ENCODE results near the gene YJEFN3.

The YJEFN3 gene

DNA sequence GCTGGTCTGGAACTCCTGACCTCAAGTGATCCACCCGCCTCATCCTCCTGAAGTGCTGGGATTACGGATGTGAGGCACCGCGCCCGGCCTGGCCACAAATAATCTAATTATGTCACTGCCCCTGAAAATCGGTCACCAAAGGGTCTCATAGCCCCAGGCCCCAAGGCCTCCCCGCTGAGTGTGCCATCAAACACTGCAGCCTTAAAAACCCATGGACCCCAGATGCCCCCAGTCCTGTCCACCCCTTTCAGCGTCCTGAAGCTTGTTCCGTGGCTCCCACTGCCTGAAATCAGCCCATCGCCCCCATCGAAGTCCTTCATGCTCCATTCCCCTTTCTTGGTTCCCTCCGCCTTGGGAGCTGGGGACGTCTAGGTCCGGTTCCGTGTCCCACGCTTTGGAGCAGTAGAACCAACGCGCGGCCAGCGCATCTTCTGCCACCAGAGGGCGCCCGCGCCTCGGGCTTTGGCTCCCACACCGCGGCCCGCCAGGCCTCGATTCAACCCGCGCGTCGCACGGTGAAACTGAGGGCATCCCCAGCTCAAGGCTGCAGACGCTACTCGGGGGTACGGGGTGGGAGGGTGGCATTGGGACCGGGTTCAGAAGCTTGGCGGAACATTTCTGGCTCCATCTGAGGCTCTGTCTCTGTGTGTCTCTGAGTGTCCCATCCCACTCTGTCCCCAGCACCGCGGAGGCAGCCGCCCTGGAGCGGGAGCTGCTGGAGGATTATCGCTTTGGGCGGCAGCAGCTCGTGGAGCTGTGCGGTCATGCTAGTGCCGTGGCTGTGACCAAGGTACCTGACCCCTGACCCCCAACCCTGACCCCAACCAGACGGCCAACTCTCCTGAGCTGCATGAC, 3.5 kb downstream of the YJEFN3 start:
- Histone ChIP-seq H3K9me3 (replicated peaks in 1 of 11) (no peaks in the 10 kb centered on the region), H3K9ac (peak overlapping the region in 3 of 11 experiments; percentile 17 to 46 (median 18); a peak in 3 of 22 replicates), H3K4me3 (no peak overlapping the region), H4K20me1 (peaks cover 0 to 68% (median 12%) of the 10 kb centered on the region in 11 experiments; a peak in 14 of 22 replicates), H3K27me3 (peaks cover 1 to 11% (median 3%) of the 10 kb centered on the region in 11 experiments), H3K27ac (no peak overlapping the region; a peak in 2 of 22 replicates), H3K4me1 (peaks cover 34 to 52% (median 43%) of the 10 kb centered on the region in 10 experiments), H3K4me2 (peak overlapping the region; percentile 47 to 71 (median 61)), H3K36me3 (peaks cover 13 to 42% (median 24%) of the 10 kb centered on the region in 11 experiments; a peak in 20 of 22 replicates)
- TF ChIP-seq Cebpa-rat (IDR thresholded peaks at IDR 0.05), result no peak

DNA sequence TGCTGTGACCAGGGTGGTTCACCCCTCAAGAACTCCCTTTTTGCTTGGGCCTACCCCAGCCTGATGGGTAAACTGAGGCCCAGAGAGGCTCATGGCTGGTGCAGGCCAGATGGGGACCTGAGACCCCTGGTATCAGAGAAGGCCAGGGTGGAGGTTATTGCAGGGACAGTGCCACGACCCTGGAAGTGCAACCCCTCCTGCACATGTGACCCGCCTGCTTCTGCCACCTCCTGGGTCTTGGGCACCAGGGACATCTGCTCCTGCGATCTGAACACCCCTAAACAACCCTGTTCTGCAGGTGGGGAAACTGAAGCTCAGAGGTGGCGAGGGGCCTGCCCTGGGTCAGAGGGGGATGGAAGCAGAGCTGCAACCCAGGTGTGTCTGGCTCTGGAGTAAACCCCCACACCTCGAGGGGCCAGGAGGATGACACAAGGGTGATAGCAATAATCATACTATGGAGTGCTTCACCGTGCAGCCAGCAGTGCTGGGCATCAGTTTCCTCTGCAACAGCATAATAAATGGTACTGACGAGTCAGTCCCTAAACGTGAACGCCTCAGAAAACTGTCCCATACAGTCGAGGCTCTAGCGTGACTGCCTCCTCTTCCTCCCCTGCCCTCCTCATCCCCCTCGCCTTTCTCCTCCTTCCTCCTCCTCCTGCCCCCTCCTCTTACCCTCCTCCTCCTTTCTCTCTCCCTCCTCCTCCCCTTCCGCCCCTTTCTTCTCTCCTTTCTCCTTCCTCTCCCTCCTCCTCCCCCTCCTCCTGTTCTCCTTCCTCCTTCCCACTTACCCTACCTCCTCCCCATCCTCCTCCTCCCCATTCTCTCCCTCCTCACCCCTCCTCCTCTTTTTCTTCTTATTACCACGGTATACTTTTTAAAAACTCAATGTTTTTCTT, 4.3 kb downstream of the YJEFN3 start:
- Histone ChIP-seq H3K36me3 (peaks cover 8 to 34% (median 15%) of the 10 kb centered on the region in 11 experiments; a peak in 20 of 22 replicates), H3K27ac (peak overlapping the region in 1 of 11 experiments; percentile 10; a peak in 2 of 22 replicates), H3K27me3 (peaks cover 10 to 19% (median 12%) of the 10 kb centered on the region in 11 experiments), H4K20me1 (peaks cover 0 to 68% (median 7%) of the 10 kb centered on the region in 11 experiments; a peak in 12 of 22 replicates), H3K9me3 (replicated peaks in 1 of 11) (no peaks in the 10 kb centered on the region), H3K9ac (peak overlapping the region in 2 of 11 experiments; percentile 18 to 30; a peak in 4 of 22 replicates), H3K4me1 (peaks cover 30 to 49% (median 40%) of the 10 kb centered on the region in 10 experiments), H3K4me2 (peak overlapping the region; percentile 47 to 71 (median 61)), H3K4me3 (no peak overlapping the region)
- TF ChIP-seq Cebpa-rat (IDR thresholded peaks at IDR 0.05), result no peak

DNA sequence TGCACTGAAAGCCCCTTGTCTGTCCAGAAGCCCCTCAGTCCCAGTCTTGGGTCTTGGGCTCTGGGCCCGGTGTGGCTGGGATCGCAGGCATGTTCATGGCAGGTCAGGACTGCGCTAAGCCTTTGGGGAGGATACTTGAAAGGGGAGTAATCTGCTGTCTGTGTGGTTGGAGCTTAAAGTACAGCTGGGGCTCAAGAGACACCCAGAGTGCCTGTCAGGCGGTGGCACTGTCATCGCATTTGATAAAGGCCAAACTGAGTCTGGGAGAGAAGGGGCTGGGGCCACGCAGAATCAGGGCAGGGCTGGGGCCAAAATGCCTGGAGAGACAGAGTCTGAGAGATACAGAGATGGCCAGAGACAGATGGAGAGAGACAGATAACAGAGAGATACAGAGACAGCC, 5.1 kb downstream of the YJEFN3 start:
- Histone ChIP-seq H3K9ac (peak overlapping the region in 2 of 11 experiments; percentile 18 to 20; a peak in 1 of 22 replicates), H3K27ac (peak overlapping the region in 2 of 11 experiments; percentile 10 to 13; a peak in 2 of 22 replicates), H3K27me3 (peaks cover 18 to 27% (median 20%) of the 10 kb centered on the region in 11 experiments), H4K20me1 (peaks cover 0 to 66% (median 9%) of the 10 kb centered on the region in 11 experiments; a peak in 11 of 22 replicates), H3K9me3 (replicated peaks in 1 of 11) (no peaks in the 10 kb centered on the region), H3K4me2 (peak overlapping the region in 7 of 11 experiments; percentile 47 to 71 (median 60); a peak in 10 of 22 replicates), H3K4me1 (peaks cover 33 to 56% (median 45%) of the 10 kb centered on the region in 10 experiments), H3K4me3 (no peak overlapping the region), H3K36me3 (peaks cover 3 to 26% (median 10%) of the 10 kb centered on the region in 11 experiments; a peak in 15 of 22 replicates)
- no peak for TF ChIP-seq Cebpa-rat (IDR thresholded peaks at IDR 0.05)

DNA sequence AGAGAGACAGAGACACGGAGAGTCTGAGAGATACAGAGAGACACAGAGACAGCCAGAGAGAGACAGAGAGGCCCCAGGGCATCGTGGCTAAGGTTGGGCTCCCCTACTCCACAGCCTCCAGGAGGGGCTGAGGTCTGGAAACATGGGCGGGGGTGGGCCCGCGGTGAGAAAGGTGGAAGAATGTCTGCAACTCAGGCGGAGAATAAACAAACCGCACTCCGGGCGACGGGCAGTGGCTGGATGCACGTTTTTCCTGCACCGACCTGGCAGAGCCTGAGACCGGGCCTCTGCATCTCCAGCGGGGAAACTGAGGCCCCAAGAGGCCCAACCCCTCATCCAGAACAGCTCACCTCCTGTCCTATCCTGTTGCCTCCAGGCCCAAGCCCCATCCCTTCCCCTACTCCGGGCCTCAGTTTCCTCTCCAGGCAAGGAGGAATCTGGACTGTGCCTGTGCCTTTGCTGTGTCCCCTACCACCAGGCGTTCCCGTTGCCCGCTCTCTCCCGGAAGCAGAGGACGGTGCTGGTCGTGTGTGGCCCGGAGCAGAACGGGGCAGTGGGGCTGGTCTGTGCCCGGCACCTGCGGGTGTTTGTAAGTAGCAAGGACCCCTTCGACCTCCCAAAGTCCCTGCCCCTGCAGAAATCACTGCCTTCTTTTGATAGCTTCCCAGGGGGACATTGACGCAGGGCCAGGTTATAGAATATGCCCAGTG, 6.0 kb downstream of the YJEFN3 start:
- no peaks in the 10 kb centered on the region for H3K9me3 ChIP-seq (replicated peaks in 1 of 11)
- H3K27ac ChIP-seq, result no peak overlapping the region
- H4K20me1 ChIP-seq, result peaks cover 0 to 57% (median 9%) of the 10 kb centered on the region in 11 experiments; a peak in 11 of 22 replicates
- peaks cover 0 to 17% (median 6%) of the 10 kb centered on the region in 11 experiments; a peak in 10 of 22 replicates for H3K36me3 ChIP-seq
- no peak for TF ChIP-seq Cebpa-rat (IDR thresholded peaks at IDR 0.05)
- H3K9ac ChIP-seq, result no peak overlapping the region
- no peak overlapping the region for H3K4me3 ChIP-seq
- H3K27me3 ChIP-seq, result peaks cover 22 to 36% (median 28%) of the 10 kb centered on the region in 11 experiments
- H3K4me1 ChIP-seq, result peaks cover 33 to 50% (median 42%) of the 10 kb centered on the region in 10 experiments
- H3K4me2 ChIP-seq, result no peak overlapping the region

DNA sequence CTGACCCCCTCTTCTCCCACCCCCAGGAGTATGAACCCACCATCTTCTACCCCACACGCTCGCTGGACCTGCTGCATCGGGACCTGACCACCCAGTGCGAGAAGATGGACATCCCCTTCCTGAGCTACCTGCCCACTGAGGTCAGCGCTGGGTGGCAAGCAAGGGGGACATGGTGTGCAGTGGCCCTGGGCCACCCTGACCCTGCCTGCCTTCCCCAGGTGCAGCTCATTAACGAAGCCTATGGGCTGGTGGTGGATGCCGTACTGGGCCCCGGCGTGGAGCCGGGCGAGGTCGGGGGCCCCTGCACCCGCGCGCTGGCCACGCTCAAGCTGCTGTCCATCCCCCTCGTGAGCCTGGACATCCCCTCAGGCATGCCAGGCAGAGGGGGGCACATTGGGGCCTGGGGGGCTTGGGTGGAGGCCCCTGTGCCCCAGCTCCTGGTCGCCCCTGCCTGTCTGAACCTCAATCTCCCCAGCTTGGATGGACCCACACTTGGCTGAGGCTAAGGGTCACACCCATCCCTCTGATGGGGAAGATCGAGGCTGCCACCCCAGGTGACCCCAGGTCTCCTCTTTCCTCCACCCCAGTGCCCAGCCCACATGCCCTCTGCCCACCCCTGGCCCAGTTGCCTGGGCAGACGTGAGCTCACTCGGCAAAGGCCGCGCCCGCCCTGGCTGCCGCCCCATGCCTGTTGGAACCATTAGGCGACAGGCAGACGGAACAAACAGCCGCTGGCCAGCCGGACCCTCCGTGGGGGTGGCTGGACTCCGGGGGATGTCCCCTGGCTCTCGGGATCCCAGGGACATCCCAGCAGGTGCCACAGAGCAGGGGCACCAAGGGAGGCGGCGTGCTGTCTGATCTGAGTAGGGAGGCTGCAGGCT, 6.8 kb downstream of the YJEFN3 start:
- no peak for TF ChIP-seq Cebpa-rat (IDR thresholded peaks at IDR 0.05)
- Histone ChIP-seq H3K9ac (no peak overlapping the region), H3K36me3 (peaks cover 0 to 14% (median 6%) of the 10 kb centered on the region in 11 experiments; a peak in 10 of 22 replicates), H3K4me1 (peaks cover 28 to 42% (median 36%) of the 10 kb centered on the region in 10 experiments), H4K20me1 (peaks cover 0 to 54% (median 7%) of the 10 kb centered on the region in 11 experiments; a peak in 10 of 22 replicates), H3K27me3 (peaks cover 22 to 42% (median 33%) of the 10 kb centered on the region in 11 experiments), H3K4me3 (no peak overlapping the region), H3K4me2 (no peak overlapping the region), H3K27ac (no peak overlapping the region), H3K9me3 (replicated peaks in 1 of 11) (peaks cover 0 to 4% (median 0%) of the 10 kb centered on the region in 11 experiments; a peak in 1 of 22 replicates)

DNA sequence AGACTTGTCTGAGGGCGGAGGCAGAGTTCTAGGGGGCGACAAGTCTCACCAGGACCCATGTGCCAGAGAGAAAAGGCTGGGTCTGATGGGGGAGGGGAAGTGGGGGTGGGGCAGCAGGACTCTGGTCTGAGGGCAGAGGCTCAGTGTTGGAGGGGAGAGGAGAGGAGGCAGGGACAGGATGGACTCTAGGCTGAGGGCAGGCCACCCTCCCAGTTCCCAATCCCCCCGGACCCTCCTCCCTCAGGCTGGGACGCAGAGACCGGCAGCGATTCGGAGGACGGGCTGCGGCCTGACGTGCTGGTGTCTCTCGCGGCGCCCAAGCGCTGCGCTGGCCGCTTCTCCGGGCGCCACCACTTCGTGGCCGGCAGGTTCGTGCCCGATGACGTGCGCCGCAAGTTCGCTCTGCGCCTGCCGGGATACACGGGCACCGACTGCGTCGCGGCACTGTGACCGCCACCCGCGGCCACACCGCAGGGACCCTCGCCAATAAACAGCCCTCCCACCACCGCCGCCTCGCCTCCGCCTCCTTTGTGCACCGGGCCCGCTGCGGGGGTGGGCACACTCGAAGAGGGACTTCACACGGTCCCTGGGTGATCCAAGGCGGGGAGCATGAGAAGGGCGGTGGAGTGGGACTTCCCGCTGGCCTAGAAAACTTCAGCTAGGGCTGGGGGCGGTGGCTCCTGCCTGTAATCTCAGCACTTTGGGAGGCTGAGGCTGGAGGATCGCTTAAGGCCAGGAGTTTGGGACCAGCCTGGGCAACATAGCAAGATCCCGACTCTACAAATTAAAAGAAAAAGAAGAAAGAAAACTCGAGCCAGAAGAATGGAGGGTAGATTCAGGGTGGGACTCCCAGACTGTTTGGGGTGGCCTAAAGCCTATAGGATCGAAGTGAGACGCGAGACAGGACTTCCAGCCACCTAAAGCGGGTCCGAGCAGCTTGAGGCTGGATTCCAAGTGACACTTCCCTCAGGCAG, 8.7 kb downstream of the YJEFN3 start:
- Histone ChIP-seq H3K4me1 (peaks cover 29 to 48% (median 40%) of the 10 kb centered on the region in 10 experiments), H3K36me3 (peaks cover 0 to 14% (median 3%) of the 10 kb centered on the region in 11 experiments; a peak in 8 of 22 replicates), H3K9ac (peak overlapping the region in 1 of 11 experiments; percentile 29; a peak in 2 of 22 replicates), H4K20me1 (peaks cover 0 to 46% (median 0%) of the 10 kb centered on the region in 11 experiments; a peak in 9 of 22 replicates), H3K27ac (no peak overlapping the region), H3K4me2 (peak overlapping the region; percentile 54 to 84 (median 71); a peak in 17 of 22 replicates), H3K27me3 (peaks cover 22 to 42% (median 33%) of the 10 kb centered on the region in 11 experiments), H3K9me3 (replicated peaks in 1 of 11) (peaks cover 0 to 12% (median 0%) of the 10 kb centered on the region in 11 experiments; a peak in 2 of 22 replicates), H3K4me3 (peak overlapping the region in 4 of 10 experiments; percentile 36 to 57 (median 50); a peak in 3 of 20 replicates)
- TF ChIP-seq Cebpa-rat (IDR thresholded peaks at IDR 0.05), result no peak
